Stomach (tissue), 9 donors: ENCODE data around the gene C5orf24. TPM values are rescaled to one million over a fixed set of nuclear protein-coding genes. Genes with fewer than 3 reads are reported as not detected.
"Not testable (repeated sequence)": the region's sequence is repeated elsewhere in the genome, so short reads cannot be mapped to it uniquely, and the experiment has no call there.

Source experiments
- DNase-seq, 2 donors: peaks; one replicate each; pipeline versions ENCODE4 v3.0.0 to v3.0.0-alpha.2; 2013 to 2019
- H3K27ac ChIP-seq, 5 donors: fragments of 200-600 bp in 4 of 5; sonication (generic) in 4 of 5; one replicate each; pipeline ENCODE4 v1.5.1; 2013 to 2019; ENCODE audit warnings: mild to moderate bottlenecking in 1 of 5, moderate library complexity in 1 of 5
- H3K27me3 ChIP-seq, 3 donors: fragments of 200-600 bp; sonication (generic); one replicate each; pipeline ENCODE4 v1.5.1; 2017 to 2019; ENCODE audit warnings: mixed run types in 1 of 3
- H3K36me3 ChIP-seq, 4 donors: fragments of 200-600 bp; sonication (generic); 1 replicate in 3 of 4; 2 replicates in 1 of 4; pipeline ENCODE4 v1.5.1; 2016 to 2019
- H3K4me1 ChIP-seq, 4 donors: fragments of 200-600 bp; sonication (generic); one replicate each; pipeline ENCODE4 v1.5.1; 2016 to 2019
- H3K4me3 ChIP-seq, 4 donors: fragments of 200-600 bp; sonication (generic) in 3 of 4; one replicate each; pipeline ENCODE4 v1.5.1; 2016 to 2019; ENCODE audit warnings: mild to moderate bottlenecking in 1 of 4
- H3K9me3 ChIP-seq, 4 donors: fragments of 200-600 bp; sonication (generic); one replicate each; pipeline ENCODE4 v1.5.1; 2016 to 2019
- CTCF ChIP-seq, 7 experiments: fragments of 450-650 bp in 4 of 7; fragments of 200-600 bp in 3 of 7; sonication (generic) in 3 of 7; IDR thresholded peaks; one replicate each; pipeline ENCODE4 v1.5.1; 2016 to 2019; ENCODE audit warnings: antibody characterized with exemption in 7 of 7, control low read depth in 2 of 7, mild to moderate bottlenecking in 1 of 7
- EP300 ChIP-seq: sonication (generic); formaldehyde crosslinking; IDR thresholded peaks from one replicate; pipeline ENCODE4 v1.6.1; 2017; ENCODE audit warnings: antibody characterized with exemption
- POLR2A ChIP-seq, 4 donors: fragments of 450-650 bp; IDR thresholded peaks; one replicate each; pipeline ENCODE4 v1.6.1; 2016; ENCODE audit warnings: antibody characterized with exemption in 4 of 4, control low read depth in 2 of 4, mild to moderate bottlenecking in 1 of 4, moderate library complexity in 1 of 4
- POLR2AphosphoS5 ChIP-seq, 3 donors: sonication (generic); formaldehyde crosslinking; IDR thresholded peaks; one replicate each; pipeline ENCODE4 v1.6.1; 2016; ENCODE audit warnings: antibody characterized with exemption in 3 of 3
- WGBS, 5 donors: extraction: QIAGEN DNeasy Blood & Tissue Kit in 3 of 5; methylation state at CpG; one replicate each; pipeline versions ENCODE4 v1.1.5 to v1.1.7; 2013 to 2018; 5-methylcytosine and 5-hydroxymethylcytosine counted together
- intact Hi-C: fragments of 100-400 bp; cut with DNase I; formaldehyde crosslinking; loops from one replicate; pipeline ENCODE4 v1.15.1; 2023; ENCODE audit warnings: low total_unique reads
- polyA plus RNA-seq, 3 donors: library from polyadenylated mRNA; stranded (reverse); fragments of 200-250 nt; gene quantifications; one replicate each; pipeline ENCODE4 v1.2.3, GENCODE V29; 2013
- total RNA-seq, 5 donors: library from RNA; depleted of rRNA; stranded (reverse); fragments of >200 nt; gene quantifications; one replicate each; pipeline versions ENCODE4 v1.1.0 to v1.2.3, GENCODE V29; 2014 to 2016
- donor health status: healthy with polysubstance abuse.
- donor health status: Bipolar disorder and iron deficiency.
- donor health status: healthy.

C5orf24 gene
- total and polyA plus RNA-seq, 8 donors = 16.0 to 54.9 (median 31.3) TPM

- 38 to 67% (median 49%) methylated on average over 3 of the region's 3 CpGs for WGBS, 5 donors
Observed at GRCh38 chr5:134840811-134841210, 5.0 kb upstream of the C5orf24 start.

DNA sequence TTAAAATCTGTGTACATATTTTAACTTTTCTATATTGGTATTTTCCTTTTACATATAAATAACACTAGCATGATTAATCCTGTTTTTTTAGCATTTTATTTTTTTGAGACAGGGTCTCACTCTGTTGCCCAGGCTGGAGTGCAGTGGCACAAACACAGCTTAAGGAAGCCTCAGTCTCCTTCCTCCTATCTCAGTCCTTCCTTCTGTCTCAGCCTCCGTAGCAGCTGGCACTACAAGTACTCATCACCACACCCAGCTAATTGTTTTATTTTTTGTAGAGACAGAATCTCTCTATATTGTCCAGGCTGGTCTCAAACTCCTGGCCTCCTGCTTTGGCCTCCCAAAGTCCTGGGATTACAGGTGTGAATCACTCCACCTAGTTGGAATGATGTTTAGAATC lies 1.5 kb upstream of the C5orf24 start:
- TF ChIP-seq POLR2AphosphoS5 (IDR thresholded peaks at IDR 0.05) = no peak
- TF ChIP-seq CTCF (IDR thresholded peaks at IDR 0.05) = no peak
- no peak for TF ChIP-seq EP300
- TF ChIP-seq POLR2A (IDR thresholded peaks at IDR 0.05) = no peak
- Histone ChIP-seq H3K9me3 (no peaks in the 10 kb centered on the region), H3K27me3 (no peaks in the 10 kb centered on the region), H3K4me1 (peaks cover 35 to 42% (median 37%) of the 10 kb centered on the region in 4 donors), H3K36me3 (peaks cover 0 to 22% (median 20%) of the 10 kb centered on the region in 4 donors), H3K27ac (no peak overlapping the region), H3K4me3 (no peak overlapping the region)
- intact Hi-C loops = loop anchor here (10.0 kb wide), 1 partner anchor 61 kb away; the partner anchor contains the start of gene PCBD2
- WGBS, 5 donors = 79 to 100% (median 93%) methylated on average over 1 of the region's 1 CpG
- no peak for DNase-seq

More at GRCh38 chr5:134840811-134841210, 5.0 kb upstream of the C5orf24 start:
- Histone ChIP-seq H3K27me3 (no peaks in the 10 kb centered on the region), H3K36me3 (peaks cover 0 to 44% (median 33%) of the 10 kb centered on the region in 4 donors), H3K9me3 (no peaks in the 10 kb centered on the region), H3K4me3 (no peak overlapping the region), H3K4me1 (peaks cover 12 to 22% (median 20%) of the 10 kb centered on the region in 4 donors), H3K27ac (peak overlapping the region in 3 of 5 donors; percentile 1 to 32 (median 1))
- TF ChIP-seq POLR2A (IDR thresholded peaks at IDR 0.05) = no peak
- TF ChIP-seq CTCF (IDR thresholded peaks at IDR 0.05) = no peak
- TF ChIP-seq EP300 = no peak
- TF ChIP-seq POLR2AphosphoS5 (IDR thresholded peaks at IDR 0.05) = no peak
- intact Hi-C loops = loop anchor here (10.0 kb wide), 1 partner anchor 64 kb away; the partner anchor contains the start of gene PCBD2
- DNase-seq = peak in 1 of 2 donors; percentile 40

DNA sequence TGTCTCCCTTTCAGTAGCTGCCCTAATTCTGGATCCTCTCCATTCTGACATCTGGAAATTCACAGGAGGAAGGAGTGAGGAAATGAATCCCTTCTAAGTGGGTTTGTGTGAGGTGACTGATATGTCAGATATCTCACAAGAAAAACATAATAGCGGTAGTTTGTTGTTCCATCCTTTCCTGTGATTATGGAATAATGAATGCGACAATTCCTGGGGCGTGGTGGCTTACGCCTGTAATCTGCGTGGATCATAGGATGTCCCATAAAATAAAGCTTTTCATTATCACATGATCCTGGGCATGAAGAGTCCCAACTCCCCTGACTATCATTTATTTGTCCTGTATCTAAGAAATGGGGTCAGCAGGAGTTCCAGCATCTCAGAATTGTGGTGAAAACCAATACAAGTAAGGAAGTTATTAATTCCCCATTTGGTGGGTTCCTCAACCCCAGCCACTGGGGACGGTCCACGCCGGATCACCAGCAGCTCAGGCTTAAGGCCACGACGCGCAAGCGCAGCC lies 375 bp upstream of the C5orf24 start:
- 4 to 14% (median 6%) methylated on average over 6 to 12 of the region's 12 CpGs for WGBS, 5 donors
- Histone ChIP-seq H3K36me3 (peaks cover 2 to 18% (median 16%) of the 10 kb centered on the region in 4 donors), H3K4me3 (peak overlapping the region; percentile 79 to 95 (median 91)), H3K27ac (peak overlapping the region; percentile 94 to 98 (median 96)), H3K27me3 (no peaks in the 10 kb centered on the region), H3K4me1 (peaks cover 41 to 49% (median 47%) of the 10 kb centered on the region in 4 donors), H3K9me3 (no peaks in the 10 kb centered on the region)
- no peak for DNase-seq
- intact Hi-C loops = loop anchor here (10.0 kb wide), 1 partner anchor 59 kb away; the partner anchor contains the start of gene PCBD2
- TF ChIP-seq POLR2A (IDR thresholded peaks at IDR 0.05) = no peak

DNA sequence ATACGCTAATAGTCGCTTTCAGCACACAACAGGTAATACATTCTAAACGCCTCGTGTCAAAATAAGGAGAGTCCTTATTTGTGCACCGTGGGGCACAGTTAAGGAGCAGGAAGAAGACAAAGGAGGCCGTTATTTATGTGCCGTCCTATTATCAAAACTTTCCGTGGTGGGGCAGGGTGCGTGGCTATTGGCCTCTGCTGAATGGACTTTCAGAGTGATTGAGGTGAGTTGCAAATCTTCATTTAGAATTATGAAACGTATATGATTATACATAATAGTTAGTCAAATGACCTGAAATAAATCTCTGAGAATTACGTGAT lies 833 bp downstream of the C5orf24 start:
- Histone ChIP-seq H3K36me3 (peaks cover 5 to 20% (median 16%) of the 10 kb centered on the region in 4 donors), H3K9me3 (no peaks in the 10 kb centered on the region), H3K4me1 (peaks cover 47 to 59% (median 58%) of the 10 kb centered on the region in 4 donors), H3K4me3 (peak overlapping the region; percentile 79 to 95 (median 91)), H3K27ac (peak overlapping the region; percentile 94 to 98 (median 96)), H3K27me3 (no peaks in the 10 kb centered on the region)
- no peak for DNase-seq
- WGBS, 5 donors = 0 to 1% (median 1%) methylated on average over 11 of the region's 11 CpGs
- intact Hi-C loops = loop anchor here (10.0 kb wide), 1 partner anchor 58 kb away; the partner anchor contains the start of gene PCBD2
- TF ChIP-seq EP300 = no peak
- TF ChIP-seq POLR2A (IDR thresholded peaks at IDR 0.05) = no peak
- no peak for TF ChIP-seq POLR2AphosphoS5 (IDR thresholded peaks at IDR 0.05)
- TF ChIP-seq CTCF (IDR thresholded peaks at IDR 0.05) = no peak

DNA sequence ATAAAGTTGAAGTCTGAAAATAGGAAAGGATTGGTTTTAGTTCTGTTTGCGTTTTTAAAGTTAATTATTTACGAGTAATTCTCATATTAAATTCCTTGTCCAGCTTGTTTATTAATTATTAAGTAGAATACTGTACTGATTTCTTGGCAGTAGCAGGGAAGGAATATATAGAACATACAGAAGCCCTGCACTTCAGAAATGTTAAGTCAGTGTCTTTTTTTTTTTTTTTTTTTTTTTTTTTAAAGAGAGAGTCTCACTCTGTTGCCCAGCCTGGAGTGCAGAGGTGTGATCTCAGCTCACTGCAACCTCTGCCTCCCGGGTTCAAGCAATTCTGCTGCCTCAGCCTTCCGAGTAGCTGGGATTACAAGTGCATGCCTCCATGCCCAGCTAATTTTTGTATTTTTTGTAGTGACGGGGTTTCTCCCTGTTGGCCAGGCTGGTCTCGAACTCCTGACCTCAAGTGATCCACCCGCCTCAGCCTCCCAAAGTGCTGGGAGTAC lies 3.7 kb downstream of the C5orf24 start:
- DNase-seq, H3K4me3 ChIP-seq, H3K9me3 ChIP-seq, H3K27ac ChIP-seq, H3K27me3 ChIP-seq: not testable (repeated sequence)
- peaks cover 16 to 46% (median 39%) of the 10 kb centered on the region in 4 donors for H3K36me3 ChIP-seq
- WGBS, 5 donors = 78 to 84% (median 81%) methylated on average over 7 of the region's 7 CpGs
- intact Hi-C loops = loop anchor here (10.0 kb wide), 1 partner anchor 55 kb away; the partner anchor contains the start of gene PCBD2
- peaks cover 47 to 73% (median 61%) of the 10 kb centered on the region in 4 donors for H3K4me1 ChIP-seq
